Uterus (tissue), 4 donors: ENCODE results near the gene DOK3. TPM values are rescaled to one million over a fixed set of nuclear protein-coding genes. Genes with fewer than 3 reads are reported as not detected.

Experiments used
- DNase-seq, 2 donors: peaks; one replicate each; pipeline ENCODE4 v3.0.0-alpha.2; 2019 to 2020
- H3K27ac ChIP-seq, 2 donors: fragments of 200-600 bp; sonication (generic); 1 replicate in 1 of 2; 2 replicates in 1 of 2; pipeline ENCODE4 v1.5.1; 2016 to 2018
- H3K27me3 ChIP-seq, 2 donors: fragments of 200-600 bp; sonication (generic); one replicate each; pipeline ENCODE4 v1.5.1; 2018 to 2019; ENCODE audit warnings: control low read depth in 1 of 2
- H3K36me3 ChIP-seq, 2 donors: fragments of 200-600 bp; sonication (generic); one replicate each; pipeline ENCODE4 v1.5.1; 2019; ENCODE audit warnings: control low read depth in 1 of 2
- H3K4me1 ChIP-seq, 2 donors: fragments of 200-600 bp; sonication (generic); one replicate each; pipeline ENCODE4 v1.5.1; 2018 to 2019; ENCODE audit warnings: control low read depth in 1 of 2
- H3K4me3 ChIP-seq, 2 donors: fragments of 200-600 bp; sonication (generic); 1 replicate in 1 of 2; 2 replicates in 1 of 2; pipeline ENCODE4 v1.5.1; 2018 to 2019; ENCODE audit warnings: mild to moderate bottlenecking in 1 of 2
- H3K9me3 ChIP-seq, 2 donors: fragments of 200-600 bp; sonication (generic); one replicate each; pipeline ENCODE4 v1.5.1; 2019; ENCODE audit warnings: control low read depth in 1 of 2
- CTCF ChIP-seq, 4 experiments: fragments of 200-600 bp in 2 of 4; fragments of 450-650 bp in 2 of 4; sonication (generic) in 2 of 4; IDR thresholded peaks; one replicate each; pipeline ENCODE4 v1.5.1; 2016 to 2019; ENCODE audit warnings: antibody characterized with exemption in 4 of 4, mild to moderate bottlenecking in 2 of 4, moderate library complexity in 1 of 4
- POLR2A ChIP-seq, 2 donors: fragments of 450-650 bp; IDR thresholded peaks; one replicate each; pipeline ENCODE4 v1.6.1; 2016; ENCODE audit warnings: antibody characterized with exemption in 2 of 2, mild to moderate bottlenecking in 1 of 2, moderate library complexity in 1 of 2
- intact Hi-C: fragments of 100-400 bp; cut with DNase I; formaldehyde crosslinking; loops from one replicate; pipeline ENCODE4 v1.15.1; 2023; ENCODE audit warnings: low total_unique reads
- total RNA-seq, 4 donors: library from RNA; depleted of rRNA in 3 of 4; stranded (reverse); fragments of >200 nt in 3 of 4; gene quantifications; one replicate each; pipeline versions ENCODE4 v1.1.0 to v1.2.4, GENCODE V29; 2014 to 2023
- donor health status: DM: yes; HTN: yes; CAD: no.

Gene DOK3
- total RNA-seq, 4 donors from 2014 or later: 3.6 to 20.0 (median 7.1) TPM

GRCh38 chr5:177455661-177456590, 53.7 kb downstream of the DOK3 start:
- no peaks in the 10 kb centered on the region for H3K9me3 ChIP-seq
- H3K27ac ChIP-seq: peak overlapping the region; percentile 63 to 68
- no peaks in the 10 kb centered on the region for H3K27me3 ChIP-seq
- peaks cover 0 to 23% of the 10 kb centered on the region in 2 donors for H3K4me1 ChIP-seq
- H3K36me3 ChIP-seq: no peaks in the 10 kb centered on the region
- DNase-seq: peak; percentile 94 to 97
- peak overlapping the region; percentile 45 to 48 for H3K4me3 ChIP-seq
- no peak for TF ChIP-seq POLR2A (IDR thresholded peaks at IDR 0.05)
- peak; percentile 72 to 99 (median 92) for TF ChIP-seq CTCF (IDR thresholded peaks at IDR 0.05)
- intact Hi-C loops: no loop called here

GRCh38 chr5:177455036-177455660, 54.5 kb downstream of the DOK3 start:
- Histone ChIP-seq H3K36me3 (no peaks in the 10 kb centered on the region), H3K4me3 (peak overlapping the region; percentile 45 to 48), H3K9me3 (no peaks in the 10 kb centered on the region), H3K27me3 (no peaks in the 10 kb centered on the region), H3K27ac (peak overlapping the region; percentile 63 to 68), H3K4me1 (peaks cover 0 to 23% of the 10 kb centered on the region in 2 donors)
- DNase-seq: peak; percentile 76 to 80
- TF ChIP-seq CTCF (IDR thresholded peaks at IDR 0.05): peak; percentile 50 to 87 (median 80)
- TF ChIP-seq POLR2A (IDR thresholded peaks at IDR 0.05): peak in 1 of 2 donors; percentile 28
- intact Hi-C loops: no loop called here

- Histone ChIP-seq H3K36me3 (no peaks in the 10 kb centered on the region), H3K9me3 (no peaks in the 10 kb centered on the region), H3K4me1 (peaks cover 0 to 23% of the 10 kb centered on the region in 2 donors), H3K4me3 (peak overlapping the region; percentile 45 to 48), H3K27ac (peak overlapping the region; percentile 63 to 68), H3K27me3 (no peaks in the 10 kb centered on the region)
- DNase-seq: peak; percentile 88 to 93
- TF ChIP-seq POLR2A (IDR thresholded peaks at IDR 0.05) (peak in 1 of 2 donors; percentile 33), CTCF (IDR thresholded peaks at IDR 0.05) (peak; percentile 87 to 98 (median 94))
- intact Hi-C loops: loop anchor here (5.0 kb wide), 1 partner anchor 52 kb away; the partner anchor contains the start of gene PFN3
These were observed 55.1 kb downstream of the DOK3 start for GRCh38 chr5:177454397-177455035.

GRCh38 chr5:177453852-177454396, 55.7 kb downstream of the DOK3 start:
- intact Hi-C loops: loop anchor here (5.0 kb wide), 1 partner anchor 52 kb away; the partner anchor contains the start of gene PFN3
- Histone ChIP-seq H3K9me3 (no peaks in the 10 kb centered on the region), H3K4me3 (peak overlapping the region; percentile 45 to 48), H3K36me3 (no peaks in the 10 kb centered on the region), H3K27ac (peak overlapping the region in 1 of 2 donors; percentile 45), H3K27me3 (no peaks in the 10 kb centered on the region), H3K4me1 (peaks cover 0 to 23% of the 10 kb centered on the region in 2 donors)
- DNase-seq: peak in 1 of 2 donors; percentile 52
- no peak for TF ChIP-seq POLR2A (IDR thresholded peaks at IDR 0.05)
- TF ChIP-seq CTCF (IDR thresholded peaks at IDR 0.05): no peak
